GM12801 (cell line): ENCODE measurements around the gene TRAF3IP1.

Source experiments
- TF ChIP-seq, protein P1 (sequence below): IDR thresholded peaks from one replicate; pipeline ENCODE4 v1.5.1; 2011; ENCODE audit warnings: control low read depth; ENCODE audit not compliant: insufficient read length; ENCODE audit errors: extremely low read depth

Gene TRAF3IP1

DNA sequence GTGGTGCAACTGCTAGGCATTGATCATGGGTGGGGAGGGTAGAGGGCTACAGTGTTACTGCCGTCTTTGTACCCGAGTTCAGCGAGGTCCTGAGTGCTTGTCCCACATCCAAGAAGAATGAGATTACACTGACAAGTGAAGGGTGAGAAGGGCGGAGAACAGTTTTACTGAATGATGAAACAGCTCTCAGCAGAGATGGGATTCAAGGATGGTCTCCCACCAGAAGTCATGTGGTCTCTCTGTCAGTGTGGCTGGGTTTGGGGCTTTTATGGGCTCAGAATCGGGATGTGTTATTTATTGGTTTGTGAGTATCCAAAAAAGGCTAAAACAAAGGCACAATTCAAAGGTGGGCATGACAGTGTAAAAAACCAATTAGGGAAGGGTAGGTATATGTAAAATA, 95.6 kb downstream of the TRAF3IP1 start:
- TF ChIP-seq, protein P1, sequence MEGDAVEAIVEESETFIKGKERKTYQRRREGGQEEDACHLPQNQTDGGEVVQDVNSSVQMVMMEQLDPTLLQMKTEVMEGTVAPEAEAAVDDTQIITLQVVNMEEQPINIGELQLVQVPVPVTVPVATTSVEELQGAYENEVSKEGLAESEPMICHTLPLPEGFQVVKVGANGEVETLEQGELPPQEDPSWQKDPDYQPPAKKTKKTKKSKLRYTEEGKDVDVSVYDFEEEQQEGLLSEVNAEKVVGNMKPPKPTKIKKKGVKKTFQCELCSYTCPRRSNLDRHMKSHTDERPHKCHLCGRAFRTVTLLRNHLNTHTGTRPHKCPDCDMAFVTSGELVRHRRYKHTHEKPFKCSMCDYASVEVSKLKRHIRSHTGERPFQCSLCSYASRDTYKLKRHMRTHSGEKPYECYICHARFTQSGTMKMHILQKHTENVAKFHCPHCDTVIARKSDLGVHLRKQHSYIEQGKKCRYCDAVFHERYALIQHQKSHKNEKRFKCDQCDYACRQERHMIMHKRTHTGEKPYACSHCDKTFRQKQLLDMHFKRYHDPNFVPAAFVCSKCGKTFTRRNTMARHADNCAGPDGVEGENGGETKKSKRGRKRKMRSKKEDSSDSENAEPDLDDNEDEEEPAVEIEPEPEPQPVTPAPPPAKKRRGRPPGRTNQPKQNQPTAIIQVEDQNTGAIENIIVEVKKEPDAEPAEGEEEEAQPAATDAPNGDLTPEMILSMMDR: no peak

DNA sequence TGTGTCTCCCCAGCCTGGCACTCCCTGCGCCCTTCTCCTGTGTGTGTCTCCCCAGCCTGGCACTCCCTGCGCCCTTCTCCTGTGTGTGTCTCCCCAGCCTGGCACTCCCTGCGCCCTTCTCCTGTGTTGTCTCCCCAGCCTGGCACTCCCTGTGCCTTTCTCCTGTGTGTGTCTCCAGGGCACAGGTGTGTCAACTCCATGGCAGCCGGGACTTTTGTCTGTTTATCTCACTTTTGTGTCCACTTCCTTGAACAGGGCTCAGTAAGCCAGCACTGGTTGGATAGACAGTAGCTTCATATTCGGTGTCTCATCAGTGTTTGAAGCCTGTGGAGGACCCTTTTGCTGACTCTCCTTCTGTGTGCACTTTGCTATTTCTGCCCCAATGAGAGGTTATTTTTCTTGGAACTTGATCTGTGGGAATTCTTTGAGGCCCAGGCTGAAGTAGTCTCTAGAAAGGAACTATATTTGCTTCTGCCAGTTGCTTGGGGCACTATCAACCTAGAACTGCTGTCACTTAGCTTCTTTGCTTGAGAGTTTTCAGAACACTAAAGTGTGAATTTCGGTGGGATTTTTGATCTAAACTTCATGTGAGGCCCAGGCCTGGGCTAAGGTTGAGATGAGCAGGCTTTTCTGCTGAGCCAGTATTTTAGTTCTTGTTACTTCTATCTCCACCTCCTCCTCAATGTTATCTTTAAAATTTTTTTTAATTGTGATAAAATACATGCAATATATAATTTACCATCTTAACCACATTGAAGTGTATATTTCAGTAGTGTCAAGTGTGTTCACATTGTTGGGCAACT, 98.1 kb downstream of the TRAF3IP1 start:
- TF ChIP-seq, protein P1: no peak

DNA sequence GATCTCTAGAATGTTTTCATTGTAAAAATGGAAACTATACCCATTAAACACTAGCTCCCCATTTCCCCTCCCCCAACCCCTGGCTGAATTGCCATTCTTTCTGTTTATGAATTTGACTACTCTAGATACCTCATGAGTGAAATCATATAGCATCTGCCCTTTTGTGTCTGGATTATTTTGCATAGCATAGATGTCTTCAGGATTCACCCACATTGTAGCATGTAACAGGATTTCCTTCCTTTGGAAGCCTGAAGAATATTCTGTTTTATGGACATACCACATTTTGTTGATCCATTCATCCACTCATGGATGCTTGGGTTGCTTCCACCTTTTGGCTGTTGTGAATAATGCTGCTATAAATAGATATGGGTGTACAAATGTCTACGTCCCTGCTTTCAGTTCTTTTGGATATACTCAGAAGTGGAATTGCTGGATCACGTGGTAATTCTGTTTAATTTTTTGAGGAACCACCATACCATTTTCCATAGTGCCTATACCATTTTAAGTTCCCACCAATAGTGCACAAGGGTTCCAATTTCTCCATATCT, 98.8 kb downstream of the TRAF3IP1 start:
- TF ChIP-seq, protein P1: no peak

DNA sequence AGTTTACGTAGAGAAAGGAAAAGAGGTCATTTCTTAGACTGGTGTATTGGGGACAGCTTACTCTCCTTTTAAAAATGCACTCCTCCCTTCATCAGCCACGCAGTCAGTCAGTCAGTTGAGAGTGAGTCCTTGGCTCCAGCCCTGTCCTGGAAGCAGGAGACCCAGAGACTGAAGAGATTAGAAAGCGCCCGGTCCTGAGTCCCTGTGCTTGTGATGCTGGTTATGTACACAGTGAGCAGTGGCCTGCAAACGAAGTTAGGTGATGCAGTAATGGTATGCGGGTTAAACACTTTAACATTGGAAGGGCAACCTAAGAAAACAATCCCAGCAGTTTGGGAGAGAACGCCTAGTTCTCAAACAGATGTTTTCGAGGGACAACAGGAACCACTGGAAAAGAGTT, 100.1 kb downstream of the TRAF3IP1 start:
- TF ChIP-seq, protein P1: no peak

DNA sequence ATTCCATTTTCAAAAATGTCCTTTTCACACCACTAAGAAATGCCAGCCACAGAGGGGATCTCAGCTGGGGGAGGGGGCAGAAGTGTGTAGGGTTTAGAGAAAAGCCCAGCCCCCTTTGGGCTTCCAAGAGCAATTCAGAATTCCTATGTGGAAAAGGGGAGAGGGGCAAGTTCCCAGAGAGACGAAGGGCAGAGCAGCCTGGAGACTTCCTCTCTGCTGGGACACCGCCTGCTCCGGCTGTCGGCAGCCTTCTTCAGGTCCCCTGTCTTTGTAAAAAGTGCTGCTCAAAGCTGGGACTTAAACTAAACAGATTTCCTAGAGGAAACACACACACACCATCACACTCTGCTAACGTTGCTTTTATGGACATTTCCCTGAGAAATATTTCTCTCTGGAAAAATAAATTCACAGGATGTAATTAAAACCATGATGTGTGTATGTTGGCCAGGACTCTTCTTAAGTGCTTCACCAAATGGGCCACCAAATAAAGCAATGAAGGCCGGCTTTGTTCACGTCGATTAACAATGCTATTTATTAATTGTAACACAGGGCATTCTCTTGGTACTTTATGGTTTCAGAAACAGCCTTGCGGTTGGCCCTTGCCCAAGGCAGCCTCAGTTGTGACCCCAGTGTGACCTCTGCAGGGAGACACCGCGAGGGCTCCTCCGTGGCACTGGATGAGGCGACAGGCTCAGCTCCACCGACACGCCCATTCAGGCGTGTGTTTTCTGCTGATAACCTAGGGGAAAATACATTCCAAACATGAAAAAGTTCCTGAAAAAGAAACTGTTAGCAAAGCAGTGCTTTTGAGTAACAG, 100.8 kb downstream of the TRAF3IP1 start:
- TF ChIP-seq, protein P1: no peak

DNA sequence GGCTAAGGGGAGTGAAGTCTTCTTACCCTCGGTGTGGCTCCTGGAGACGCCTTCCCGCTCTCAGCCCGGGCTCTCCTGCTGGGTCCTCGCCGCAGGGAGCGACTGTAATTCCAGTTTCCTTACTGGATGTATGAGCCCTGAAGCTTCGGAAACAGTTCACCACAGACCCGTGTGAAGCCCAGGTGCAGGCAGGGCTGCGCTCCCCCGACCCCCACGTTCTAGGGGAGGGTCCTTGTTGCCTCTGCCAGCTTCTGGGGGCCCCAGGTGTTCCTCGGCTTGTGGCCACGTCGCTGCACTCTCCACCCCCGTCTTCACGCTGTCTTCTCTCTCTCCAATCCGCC, 101.3 kb downstream of the TRAF3IP1 start:
- TF ChIP-seq, protein P1: no peak

DNA sequence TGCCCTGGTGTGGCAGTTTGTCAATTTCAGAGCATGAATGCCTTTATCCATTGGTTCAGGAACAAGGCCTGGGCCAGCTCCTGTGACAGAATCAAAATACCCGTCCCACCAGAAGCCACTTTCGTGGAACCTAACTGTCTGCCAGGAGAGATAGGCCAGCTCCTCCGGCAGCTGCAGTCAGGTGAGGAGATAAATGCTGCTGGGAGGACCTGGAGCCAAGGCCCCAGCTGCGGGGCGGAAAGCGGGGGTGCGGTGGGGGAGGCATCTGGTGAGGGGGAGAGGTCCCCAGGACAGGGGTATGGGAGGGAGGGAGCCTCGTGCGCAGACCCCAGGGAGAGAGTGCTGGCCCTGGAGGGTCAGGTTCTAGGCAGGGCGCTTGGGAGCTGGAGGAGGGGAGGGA, 102.0 kb downstream of the TRAF3IP1 start:
- TF ChIP-seq, protein P1: no peak
